Measurements from ENCODE around the gene TMEM234.

TMEM234 gene

DNA sequence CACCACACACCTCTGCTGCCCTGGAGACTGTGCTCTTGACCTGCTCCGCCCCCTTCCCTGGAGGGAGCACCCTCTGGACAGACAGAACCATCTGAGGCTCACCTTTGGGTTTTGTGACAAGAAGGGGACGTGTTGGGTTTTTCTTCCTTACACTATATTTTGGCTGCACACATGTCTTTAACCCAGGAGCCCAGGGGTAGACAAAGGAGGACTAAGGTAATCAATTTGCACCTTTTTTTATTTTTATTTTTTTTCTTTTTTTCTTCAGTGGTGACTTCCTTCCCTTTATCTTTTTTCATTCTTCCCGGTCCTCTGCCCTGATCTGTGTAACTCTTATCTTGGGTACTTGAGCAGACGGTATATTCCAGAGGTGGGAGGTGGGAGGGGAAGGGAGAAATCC is 51.2 kb downstream of the TMEM234 start:
- no peak for DNase-seq
